ENCODE data around the gene MT1M. TPM values are rescaled to one million over a fixed set of nuclear protein-coding genes. Genes with fewer than 3 reads are reported as not detected.

The MT1M gene
- total and polyA plus RNA-seq, 9 donors, result 0.66 to 23.2 (median 7.4) TPM

DNA sequence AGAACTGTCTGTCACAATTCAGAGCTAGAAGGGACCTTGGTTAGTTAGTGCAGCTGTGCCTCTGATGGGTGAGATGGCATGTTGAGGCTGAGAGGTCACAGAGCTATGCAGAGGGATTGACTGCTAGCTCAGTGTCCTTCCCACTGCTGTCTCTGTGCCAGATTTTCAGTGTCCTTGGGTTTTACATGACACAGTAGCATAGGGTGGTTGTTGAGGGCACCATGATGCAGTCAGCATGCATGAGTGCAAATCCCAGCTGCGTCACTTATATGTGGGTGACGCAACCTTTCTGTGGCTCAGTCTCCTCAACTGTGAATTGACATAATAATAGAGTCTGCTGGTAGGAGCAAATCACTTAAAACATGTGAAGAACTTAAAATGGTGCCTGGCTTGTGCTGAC lies 8.7 kb downstream of the MT1M start:
- H3K4me1 ChIP-seq (ENCODE audit: insufficient read depth), result peaks cover 9% of the 10 kb centered on the region
- DNase-seq, result no peak
- no peaks in the 10 kb centered on the region for H3K36me3 ChIP-seq
- intact Hi-C loops (cut with DNase I), result no loop called here
- no peak overlapping the region for H3K27ac ChIP-seq
- TF ChIP-seq, protein P1, sequence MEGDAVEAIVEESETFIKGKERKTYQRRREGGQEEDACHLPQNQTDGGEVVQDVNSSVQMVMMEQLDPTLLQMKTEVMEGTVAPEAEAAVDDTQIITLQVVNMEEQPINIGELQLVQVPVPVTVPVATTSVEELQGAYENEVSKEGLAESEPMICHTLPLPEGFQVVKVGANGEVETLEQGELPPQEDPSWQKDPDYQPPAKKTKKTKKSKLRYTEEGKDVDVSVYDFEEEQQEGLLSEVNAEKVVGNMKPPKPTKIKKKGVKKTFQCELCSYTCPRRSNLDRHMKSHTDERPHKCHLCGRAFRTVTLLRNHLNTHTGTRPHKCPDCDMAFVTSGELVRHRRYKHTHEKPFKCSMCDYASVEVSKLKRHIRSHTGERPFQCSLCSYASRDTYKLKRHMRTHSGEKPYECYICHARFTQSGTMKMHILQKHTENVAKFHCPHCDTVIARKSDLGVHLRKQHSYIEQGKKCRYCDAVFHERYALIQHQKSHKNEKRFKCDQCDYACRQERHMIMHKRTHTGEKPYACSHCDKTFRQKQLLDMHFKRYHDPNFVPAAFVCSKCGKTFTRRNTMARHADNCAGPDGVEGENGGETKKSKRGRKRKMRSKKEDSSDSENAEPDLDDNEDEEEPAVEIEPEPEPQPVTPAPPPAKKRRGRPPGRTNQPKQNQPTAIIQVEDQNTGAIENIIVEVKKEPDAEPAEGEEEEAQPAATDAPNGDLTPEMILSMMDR (IDR thresholded peaks at IDR 0.05), result no peak
- TF ChIP-seq POLR2A (IDR thresholded peaks at IDR 0.05), result no peak
- TF ChIP-seq EP300 (IDR thresholded peaks at IDR 0.05), result no peak
- H3K27me3 ChIP-seq, result no peaks in the 10 kb centered on the region
- WGBS, 3 donors, result 94 to 100% (median 98%) methylated on average over 2 of the region's 2 CpGs
- no peaks in the 10 kb centered on the region for H3K9me3 ChIP-seq
- no peak overlapping the region for H3K4me3 ChIP-seq

DNA sequence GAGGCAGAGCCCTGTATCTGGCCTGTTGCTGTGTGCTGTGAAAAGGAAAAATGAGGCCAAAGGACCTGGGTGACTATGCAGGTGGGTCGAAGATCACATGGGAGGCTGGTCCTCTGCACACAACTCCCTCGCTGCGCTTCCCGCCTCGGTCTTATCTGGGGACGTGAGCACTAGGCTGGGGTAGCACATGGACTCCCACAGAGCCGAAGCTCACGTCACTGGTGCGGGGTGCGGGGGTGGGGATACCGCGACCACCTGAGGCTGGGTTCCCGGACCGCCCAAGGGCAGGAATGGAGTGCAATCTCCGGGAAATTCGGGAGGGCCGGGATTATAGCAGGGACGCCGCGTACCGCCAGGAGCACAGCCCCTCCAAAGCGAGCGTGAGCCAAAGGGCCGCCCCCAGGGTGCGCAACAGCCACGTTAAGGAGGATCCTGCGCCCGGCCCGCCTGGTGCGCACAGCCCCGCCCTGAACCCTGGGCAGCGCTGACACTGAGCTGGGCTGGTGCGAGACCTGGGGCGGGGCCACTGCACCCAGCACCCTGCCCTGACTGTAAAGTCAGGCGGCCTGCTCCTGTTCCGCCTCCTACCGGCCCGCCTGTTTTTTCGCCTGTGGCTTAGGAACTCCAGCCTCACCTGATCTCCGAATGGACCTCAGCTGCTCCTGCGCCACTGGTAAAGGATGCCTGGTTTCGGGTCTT lies 10.8 kb downstream of the MT1M start:
- intact Hi-C loops (cut with DNase I), result no loop called here
- WGBS, 3 donors, result 2 to 5% (median 4%) methylated on average over 29 to 42 of the region's 42 CpGs
- Histone ChIP-seq H3K4me3 (peak overlapping the region; percentile 2), H3K27me3 (no peaks in the 10 kb centered on the region), H3K27ac (no peak overlapping the region), H3K9me3 (no peaks in the 10 kb centered on the region), H3K36me3 (no peaks in the 10 kb centered on the region), H3K4me1 (ENCODE audit: insufficient read depth) (peaks cover 6% of the 10 kb centered on the region)
- TF ChIP-seq EP300 (IDR thresholded peaks at IDR 0.05) (peak; percentile 82), POLR2A (IDR thresholded peaks at IDR 0.05) (no peak)
- TF ChIP-seq, protein P1 (IDR thresholded peaks at IDR 0.05), result peak in 2 of 3 donors; percentile 23 to 26
- DNase-seq, result peak in 3 of 5 donors; percentile 51 to 73 (median 57)

DNA sequence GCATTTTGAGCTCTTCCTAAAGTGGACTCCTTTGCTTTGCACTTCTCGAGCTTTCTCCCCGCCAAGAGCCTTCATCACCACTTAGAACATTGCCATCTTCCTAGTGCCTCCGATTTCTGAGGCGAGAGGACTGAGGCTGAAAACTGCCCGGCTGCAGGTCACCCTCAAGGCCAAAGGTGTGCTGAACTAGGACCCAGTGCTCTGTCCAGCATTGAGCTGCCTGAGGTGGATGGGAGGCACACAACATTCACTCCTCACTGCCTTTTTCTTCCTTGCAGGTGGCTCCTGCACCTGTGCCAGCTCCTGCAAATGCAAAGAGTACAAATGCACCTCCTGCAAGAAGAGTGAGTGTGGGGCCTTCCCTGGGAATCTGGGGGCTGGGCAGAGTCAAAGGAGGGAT lies 11.4 kb downstream of the MT1M start:
- Histone ChIP-seq H3K9me3 (no peaks in the 10 kb centered on the region), H3K36me3 (no peaks in the 10 kb centered on the region), H3K4me1 (ENCODE audit: insufficient read depth) (peaks cover 3% of the 10 kb centered on the region), H3K27ac (no peak overlapping the region), H3K4me3 (no peak overlapping the region), H3K27me3 (no peaks in the 10 kb centered on the region)
- TF ChIP-seq EP300 (IDR thresholded peaks at IDR 0.05) (no peak), POLR2A (IDR thresholded peaks at IDR 0.05) (no peak)
- TF ChIP-seq, protein P1 (IDR thresholded peaks at IDR 0.05), result no peak
- WGBS, 3 donors, result 25 to 41% (median 37%) methylated on average over 5 of the region's 5 CpGs
- no peak for DNase-seq
- intact Hi-C loops (cut with DNase I), result loop anchor here in 1 of 4 donors (1.0 kb wide), 1 partner anchor 34 kb away; no protein-coding TSS in a partner anchor

DNA sequence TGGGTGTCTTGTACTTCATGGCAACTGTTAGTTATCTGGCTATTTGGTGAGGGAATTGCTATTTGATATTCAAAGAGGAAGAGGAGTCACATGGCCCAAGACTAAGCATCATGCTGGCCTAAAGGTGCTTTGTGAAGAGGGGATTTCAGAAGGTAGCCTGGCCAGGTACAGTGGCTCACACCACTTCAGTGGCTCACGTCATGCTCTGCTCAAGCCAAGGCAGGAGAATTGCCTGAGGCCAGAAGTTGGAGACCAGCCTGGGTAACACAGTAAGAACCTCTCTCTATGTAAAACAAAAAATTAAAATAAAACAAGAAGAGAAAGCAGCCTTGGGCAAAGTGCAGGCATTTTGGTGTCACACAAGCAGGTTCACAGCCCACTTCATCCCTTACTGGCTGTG lies 12.9 kb downstream of the MT1M start:
- Histone ChIP-seq H3K4me1 (ENCODE audit: insufficient read depth) (peaks cover 3% of the 10 kb centered on the region), H3K9me3 (no peaks in the 10 kb centered on the region), H3K27me3 (no peaks in the 10 kb centered on the region), H3K36me3 (no peaks in the 10 kb centered on the region), H3K27ac (no peak overlapping the region), H3K4me3 (no peak overlapping the region)
- WGBS, 3 donors, result 85 to 95% (median 86%) methylated on average over 1 of the region's 1 CpG
- TF ChIP-seq, protein P1 (IDR thresholded peaks at IDR 0.05), result no peak
- intact Hi-C loops (cut with DNase I), result no loop called here
- no peak for DNase-seq
